Caki2 (cell line): ENCODE data around the gene PDE5A. TPM values are rescaled to one million over a fixed set of nuclear protein-coding genes. Genes with fewer than 3 reads are reported as not detected.
"Not testable (repeated sequence)": the region's sequence is repeated elsewhere in the genome, so short reads cannot be mapped to it uniquely, and the experiment has no call there.

Experiments
- DNase-seq: peaks from one replicate; pipeline ENCODE4 v3.0.0-alpha.2; 2015; ENCODE audit warnings: low read depth
- in situ Hi-C: cut with HindIII; loops from 2 replicates; pipeline ENCODE4 v1.10.0; 2016; ENCODE audit warnings: low sequenced_read_pairs, low pct_unique_long_range_greater_than_20kb, mixed read lengths
- total RNA-seq: library from RNA; depleted of rRNA; stranded (reverse); fragments of >200 nt; shearing (Covaris generic); gene quantifications from 2 replicates; pipeline ENCODE4 v1.2.3, GENCODE V29; 2014; ENCODE audit warnings: low replicate concordance; rRNA removed

PDE5A gene
- 2.5 and 2.6 TPM in 2 replicates for total RNA-seq

DNA sequence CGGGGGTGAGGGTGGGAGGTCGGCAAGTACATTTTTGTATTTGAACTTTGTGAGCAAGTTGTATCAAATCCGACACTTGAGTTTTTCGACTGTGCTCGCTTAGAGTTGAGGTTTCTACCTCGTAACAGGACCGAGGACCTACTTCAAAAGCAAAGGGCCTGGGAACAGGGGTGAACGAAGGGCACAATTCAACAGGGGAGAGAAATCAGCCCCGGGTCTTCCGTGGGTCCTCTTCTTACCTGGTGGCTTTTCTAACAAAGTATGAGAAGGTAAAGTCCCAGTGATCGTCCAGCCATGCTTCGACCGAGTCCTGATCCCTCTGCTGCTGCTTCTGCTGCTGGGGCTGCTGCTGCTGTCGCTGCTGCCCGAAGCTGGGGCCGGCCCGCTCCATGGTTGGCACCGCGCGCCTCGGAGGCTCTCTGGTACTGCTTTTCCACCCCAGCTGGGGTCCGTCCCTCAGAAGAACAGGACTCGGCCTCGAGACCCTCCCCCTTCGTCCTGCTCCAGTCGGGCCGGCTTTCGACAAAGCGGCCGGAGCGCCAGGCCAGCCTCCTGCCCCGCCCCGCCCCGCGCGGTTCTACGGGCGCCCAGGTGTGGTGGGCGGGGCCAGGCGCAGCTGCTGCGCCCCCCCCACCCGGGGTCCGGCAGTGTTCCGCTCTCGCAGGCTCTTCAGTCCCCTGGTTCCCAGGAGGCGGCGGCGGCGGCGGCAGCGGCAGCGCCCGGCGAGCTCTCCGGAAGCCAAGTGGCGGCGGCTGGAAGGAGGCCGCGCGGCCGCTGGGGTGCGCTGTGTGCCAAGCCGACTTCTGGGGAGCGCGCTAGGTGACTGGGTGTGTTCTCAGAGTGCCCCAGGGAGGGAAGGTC, at the start of gene PDE5A:
PDE5A (minus strand) TSS at position 524 of the 861 bp plus-strand sequence; CDS start at position 391, 133 bp downstream.
- peak; percentile 84 for DNase-seq
- in situ Hi-C loops: no loop called here

DNA sequence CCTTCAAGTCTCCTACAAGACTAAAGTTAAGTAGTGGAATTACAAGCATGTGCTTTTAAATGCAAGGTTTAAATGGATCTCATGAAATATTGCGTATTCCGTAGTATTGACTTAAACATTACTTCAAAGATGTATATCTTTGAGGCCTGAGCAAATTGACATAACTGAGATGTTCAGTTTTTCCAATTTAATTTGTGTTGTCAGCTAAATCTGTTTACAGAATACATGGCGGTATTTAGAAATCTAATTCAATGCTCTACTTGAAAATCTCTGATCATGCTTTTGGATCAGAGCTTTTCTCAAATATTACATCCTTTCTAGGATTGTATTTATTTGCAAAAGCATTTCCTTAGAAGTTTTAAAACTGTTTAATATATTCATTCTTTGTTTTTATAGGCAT, 47.5 kb upstream of the PDE5A start:
- no peak for DNase-seq
- in situ Hi-C loops: no loop called here

DNA sequence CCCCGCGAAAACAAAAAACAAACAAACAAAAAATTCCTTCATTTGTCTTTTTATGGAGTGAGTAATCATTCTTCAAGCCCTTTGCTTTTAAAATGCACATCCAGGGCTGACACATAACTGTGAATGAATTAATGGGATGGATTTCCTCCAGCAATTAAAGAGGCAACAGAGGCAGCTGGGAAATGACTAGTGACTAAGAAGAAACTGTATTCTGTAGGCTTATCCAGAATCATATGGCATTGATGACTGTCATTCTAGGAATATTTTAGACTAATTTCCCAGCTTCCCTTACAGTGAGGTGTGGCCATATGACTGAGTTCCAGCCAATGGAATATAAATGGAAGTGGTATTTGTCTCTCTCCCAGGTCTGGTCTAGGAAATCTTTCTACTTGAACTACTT, 46.8 kb upstream of the PDE5A start:
- in situ Hi-C loops: no loop called here
- no peak for DNase-seq

- DNase-seq: no peak
- in situ Hi-C loops: no loop called here
Measured at GRCh38 chr4:119672938-119673337, 44.3 kb upstream of the PDE5A start.

GRCh38 chr4:119672086-119672485, 43.5 kb upstream of the PDE5A start:
- DNase-seq: no peak
- in situ Hi-C loops: no loop called here

DNA sequence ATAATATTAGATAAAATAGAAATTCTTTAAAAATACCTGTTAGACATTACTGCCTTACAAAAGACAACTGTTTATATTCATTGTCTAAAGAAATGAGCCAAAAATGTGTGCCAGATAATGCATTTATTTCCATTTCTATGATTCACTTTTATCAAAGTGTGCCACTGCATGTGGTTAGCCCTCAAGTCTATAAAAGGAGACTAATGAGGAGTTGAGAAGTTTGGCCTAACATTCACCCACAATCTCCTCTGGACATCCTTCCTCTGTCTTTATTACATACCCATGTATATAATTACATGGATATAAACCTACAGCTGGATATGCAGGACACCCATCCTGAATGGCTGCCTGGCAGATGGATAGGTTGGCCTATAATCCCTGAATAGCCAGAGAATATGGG, 42.6 kb upstream of the PDE5A start:
- DNase-seq: no peak
- in situ Hi-C loops: no loop called here

- DNase-seq: no peak
- in situ Hi-C loops: no loop called here
Measured at GRCh38 chr4:119667802-119668201, 39.2 kb upstream of the PDE5A start.

DNA sequence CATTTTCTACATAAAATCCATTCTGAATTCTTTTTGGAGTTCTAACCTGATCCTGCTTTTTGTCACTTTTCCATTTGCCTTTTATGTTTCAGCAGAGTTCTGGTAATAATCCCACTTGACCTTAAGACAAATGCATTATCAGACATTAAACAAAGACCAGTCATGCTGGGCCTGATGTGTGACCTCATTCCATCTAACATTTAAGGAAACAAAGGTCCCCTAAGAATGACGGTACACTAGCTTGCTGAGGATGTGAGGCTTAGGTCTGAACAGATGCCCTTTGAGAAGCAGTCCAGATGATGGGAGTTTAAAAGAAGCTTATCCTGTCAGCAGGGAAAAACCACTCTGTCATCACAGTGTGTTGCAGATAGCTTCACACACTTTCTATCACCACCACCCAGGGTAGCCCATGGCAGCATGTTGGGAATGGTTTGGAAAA, 38.1 kb upstream of the PDE5A start:
- DNase-seq: no peak
- in situ Hi-C loops: no loop called here

- DNase-seq: no peak
- in situ Hi-C loops: no loop called here
Measured at GRCh38 chr4:119665752-119666151, 37.1 kb upstream of the PDE5A start.

DNA sequence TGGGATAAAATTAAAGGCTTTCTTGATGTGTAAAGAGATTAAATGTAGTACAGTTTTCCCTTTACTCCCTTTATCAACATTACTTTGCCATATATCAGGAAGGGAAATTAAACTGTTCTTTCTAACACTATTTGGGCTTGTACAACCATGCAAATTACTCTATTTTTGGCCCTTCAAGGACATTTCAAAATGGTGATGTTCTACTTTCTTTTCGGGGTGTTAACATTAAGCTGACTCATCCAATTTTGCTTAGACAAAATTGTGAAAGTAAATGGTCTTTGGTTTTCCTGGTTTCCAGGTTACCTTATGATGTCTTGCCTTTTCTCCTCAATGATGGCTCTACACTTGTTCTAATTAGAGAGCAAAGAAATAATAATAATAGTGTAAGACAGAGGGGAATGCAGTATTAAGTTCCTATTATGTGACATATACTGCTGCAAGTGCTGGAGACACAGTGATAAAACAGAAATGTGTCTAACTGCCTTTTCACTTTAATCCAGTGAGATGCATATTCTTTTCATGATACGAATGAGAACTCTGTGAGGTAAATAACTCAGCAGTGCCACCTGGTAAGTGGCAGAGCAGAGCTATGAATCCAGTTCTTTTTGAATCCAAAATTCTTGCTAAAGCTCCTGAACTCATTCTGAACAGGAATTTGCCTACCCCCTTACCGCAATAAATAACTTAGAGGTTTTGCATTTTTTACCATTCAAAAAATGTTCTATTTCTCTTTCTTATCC, 35.7 kb upstream of the PDE5A start:
- DNase-seq: no peak
- in situ Hi-C loops: no loop called here

GRCh38 chr4:119663160-119663788, 34.7 kb upstream of the PDE5A start:
- in situ Hi-C loops: no loop called here
- DNase-seq: no peak

DNA sequence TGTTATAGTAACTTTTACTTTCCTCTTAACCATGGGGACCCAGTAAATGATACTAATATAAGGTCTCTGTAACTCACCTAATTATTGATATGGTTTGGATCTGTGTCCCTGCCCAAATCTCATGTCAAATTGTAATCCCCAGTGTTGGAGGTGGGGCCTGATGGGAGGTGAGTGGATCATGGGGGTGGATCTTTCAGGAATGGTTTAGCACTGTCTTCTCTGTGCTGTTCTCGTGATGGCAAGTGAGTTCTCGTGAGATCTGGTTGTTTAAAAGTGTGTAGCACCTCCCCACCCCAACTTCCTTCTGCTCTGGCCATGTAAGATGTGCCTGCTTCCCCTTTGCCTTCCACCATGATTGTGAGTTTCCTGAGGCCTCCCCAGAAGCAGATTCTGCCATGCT, 34.0 kb upstream of the PDE5A start:
- DNase-seq, in situ Hi-C loops: not testable (repeated sequence)

GRCh38 chr4:119661231-119661630, 32.6 kb upstream of the PDE5A start:
- no peak for DNase-seq
- in situ Hi-C loops: no loop called here

DNA sequence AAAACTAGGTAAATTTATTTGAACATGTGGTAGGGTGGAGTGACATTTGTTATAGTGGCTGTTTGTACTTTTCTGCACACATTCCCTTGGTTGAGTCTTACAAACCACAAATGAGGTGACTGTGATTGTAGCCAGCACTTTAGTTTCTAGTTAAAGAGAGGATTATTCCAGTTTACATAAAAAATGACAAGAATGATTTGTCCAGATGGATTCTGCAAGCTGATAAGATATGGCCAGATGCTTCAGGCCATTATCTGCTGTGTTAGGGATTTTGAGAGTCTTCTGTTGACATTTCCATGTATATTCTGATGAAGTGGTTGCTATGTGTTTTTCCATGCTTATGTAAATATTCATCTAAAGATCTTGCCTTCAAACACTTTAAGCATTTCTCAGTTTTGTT, 31.0 kb upstream of the PDE5A start:
- peak; percentile 39 for DNase-seq
- in situ Hi-C loops: no loop called here

- in situ Hi-C loops: no loop called here
- DNase-seq: no peak
Measured at GRCh38 chr4:119657111-119657611, 28.6 kb upstream of the PDE5A start.

DNA sequence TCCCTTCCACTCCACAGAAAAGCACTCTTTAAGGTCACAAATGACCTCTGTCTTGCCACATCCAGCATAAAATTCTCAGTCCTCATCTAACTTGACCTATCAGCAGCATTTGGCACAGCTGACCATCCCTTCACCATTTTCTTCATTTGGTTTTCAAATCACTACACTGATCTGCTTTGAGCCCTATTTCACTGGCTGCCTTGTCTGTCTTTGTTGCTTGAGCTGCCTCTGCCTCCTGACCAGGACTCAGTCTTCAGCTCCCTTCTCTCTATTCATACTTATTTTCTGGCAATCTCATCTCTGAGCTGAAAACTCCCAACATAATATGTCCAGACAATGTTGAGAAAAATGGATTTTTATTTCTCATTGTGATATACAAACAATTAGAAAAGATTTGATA, 27.7 kb upstream of the PDE5A start:
- in situ Hi-C loops: no loop called here
- no peak for DNase-seq

DNA sequence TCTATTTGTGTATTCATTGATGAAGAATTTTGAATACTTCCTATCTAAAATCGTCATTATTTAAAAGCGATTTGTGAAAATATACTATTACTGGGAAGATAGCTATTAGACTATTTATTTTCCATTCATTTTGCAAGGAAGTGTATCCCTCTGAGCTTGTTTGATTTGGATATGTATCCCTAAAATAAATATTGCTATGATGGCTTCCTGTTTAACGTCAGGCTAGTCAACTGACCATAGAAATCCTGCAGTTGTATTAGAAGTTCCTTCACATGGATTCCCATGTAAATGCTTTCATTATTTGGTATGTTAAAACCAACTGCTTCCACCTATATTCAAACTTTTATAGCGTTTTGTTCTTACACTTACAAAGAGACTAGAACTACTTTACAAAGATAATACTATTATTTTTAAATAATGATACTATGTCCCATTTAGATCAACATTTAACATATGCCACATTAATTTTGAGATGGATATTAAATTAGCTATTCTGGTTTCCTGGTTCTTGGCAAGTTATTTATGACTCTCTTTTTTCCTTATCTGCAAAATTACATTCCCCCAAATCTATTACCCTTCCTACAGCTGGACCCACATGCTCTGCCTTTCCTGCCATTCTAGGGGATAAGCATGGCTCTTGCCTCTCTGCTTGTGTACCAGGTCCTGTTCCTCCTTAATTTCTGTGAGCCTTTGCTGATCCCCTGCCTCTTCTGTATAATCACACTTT, 26.7 kb upstream of the PDE5A start:
- in situ Hi-C loops: no loop called here
- no peak for DNase-seq

GRCh38 chr4:119653990-119654389, 25.4 kb upstream of the PDE5A start:
- in situ Hi-C loops: no loop called here
- no peak for DNase-seq
